GM19240 (cell line): ENCODE results near the gene KDM4C.
"Not testable (repeated sequence)": the region's sequence is repeated elsewhere in the genome, so short reads cannot be mapped to it uniquely, and the experiment has no call there.

ENCODE experiments used
- DNase-seq: peaks from one replicate; pipeline ENCODE4 v3.0.0; 2011; ENCODE audit warnings: low spot score; ENCODE audit not compliant: insufficient read length

Gene KDM4C

DNA sequence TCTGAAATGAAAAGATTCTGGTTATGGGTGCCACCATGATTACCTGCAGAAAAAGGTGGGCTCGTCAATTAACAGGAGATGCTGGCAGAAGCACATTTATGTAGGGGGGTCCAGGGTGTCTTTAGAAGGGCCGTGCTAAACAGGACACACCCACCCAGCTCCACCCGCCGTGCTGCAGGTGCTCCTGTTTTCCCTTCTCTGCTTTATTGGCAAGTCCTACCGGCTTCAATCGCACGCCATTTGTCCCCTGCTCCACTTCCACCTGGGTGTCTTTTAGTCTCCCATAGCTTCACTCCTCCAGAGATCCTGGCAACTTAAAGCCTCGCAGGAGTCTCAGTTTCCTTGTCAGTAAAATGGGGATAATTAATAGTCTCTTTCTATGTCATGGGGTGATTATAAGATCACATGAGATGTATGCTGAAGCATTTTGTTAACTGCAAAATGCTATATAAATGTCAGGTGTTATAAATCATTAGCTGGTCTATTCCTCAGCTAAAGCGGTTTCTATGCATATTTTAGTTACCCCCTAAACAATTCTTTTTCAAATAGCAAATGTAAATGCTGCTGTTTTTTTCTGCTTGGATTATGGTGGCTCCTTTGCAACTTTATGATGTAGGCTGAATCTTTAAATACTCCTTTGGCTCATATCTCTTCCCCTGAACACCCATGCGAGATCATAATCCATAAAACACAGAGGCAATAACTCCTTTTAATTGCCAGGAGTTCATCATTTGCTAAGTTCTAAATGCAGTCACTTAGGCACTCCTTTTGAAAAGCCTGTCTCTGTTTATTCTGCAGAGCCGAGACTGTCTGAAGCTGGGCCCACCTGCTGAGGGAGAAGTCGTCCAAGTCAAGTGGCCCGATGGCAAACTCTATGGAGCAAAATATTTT, 406.9 kb downstream of the KDM4C start:
- DNase-seq = no peak

DNA sequence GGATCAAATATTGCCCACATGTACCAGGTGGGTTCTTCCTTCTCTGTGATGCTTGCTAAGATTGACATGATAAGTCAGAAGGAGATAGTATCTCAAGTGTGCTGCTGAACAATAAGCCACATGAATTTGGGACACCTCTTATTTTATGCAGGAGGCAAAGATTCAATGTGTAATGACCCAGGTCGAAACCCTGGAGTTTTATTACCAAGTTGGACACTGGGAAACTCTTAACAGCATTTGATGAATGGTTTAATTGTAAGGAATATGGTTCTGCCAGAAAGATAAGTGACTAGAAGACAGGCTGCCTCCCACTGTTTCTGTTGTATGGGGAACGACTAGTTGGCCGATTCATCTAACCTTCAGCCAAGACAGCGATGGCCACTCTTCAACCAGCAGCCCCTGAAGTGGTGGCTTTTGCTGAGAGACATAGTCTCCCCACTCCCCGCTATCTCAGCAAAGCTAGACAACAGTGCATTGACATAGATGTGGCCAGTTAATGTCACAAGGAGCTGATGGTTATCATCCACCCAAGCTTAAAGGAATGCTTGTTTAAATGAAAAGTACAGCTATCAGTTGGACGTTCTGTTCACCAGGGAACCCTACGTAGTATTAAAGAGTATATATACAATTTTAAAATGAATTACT, 407.7 kb downstream of the KDM4C start:
- no peak for DNase-seq

DNA sequence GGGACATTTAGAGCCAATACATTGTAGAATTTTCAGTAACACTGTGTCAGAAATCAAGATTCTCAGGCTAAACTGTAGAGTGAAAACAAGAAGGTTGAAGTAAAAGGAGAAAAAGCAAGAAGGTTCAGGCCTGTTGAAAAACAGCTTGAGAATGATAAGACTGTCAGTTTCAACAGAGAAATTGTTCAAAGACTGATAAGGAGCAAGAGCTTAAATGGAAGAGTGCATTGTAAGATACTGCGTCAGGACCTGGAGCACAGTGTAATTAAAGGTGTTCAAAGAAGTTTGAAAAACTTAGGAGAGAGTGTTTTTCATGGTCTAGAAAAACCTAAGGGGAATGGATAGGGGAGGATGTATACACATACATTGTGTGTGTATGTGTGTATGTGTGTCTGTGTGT, 408.3 kb downstream of the KDM4C start:
- no peak for DNase-seq

DNA sequence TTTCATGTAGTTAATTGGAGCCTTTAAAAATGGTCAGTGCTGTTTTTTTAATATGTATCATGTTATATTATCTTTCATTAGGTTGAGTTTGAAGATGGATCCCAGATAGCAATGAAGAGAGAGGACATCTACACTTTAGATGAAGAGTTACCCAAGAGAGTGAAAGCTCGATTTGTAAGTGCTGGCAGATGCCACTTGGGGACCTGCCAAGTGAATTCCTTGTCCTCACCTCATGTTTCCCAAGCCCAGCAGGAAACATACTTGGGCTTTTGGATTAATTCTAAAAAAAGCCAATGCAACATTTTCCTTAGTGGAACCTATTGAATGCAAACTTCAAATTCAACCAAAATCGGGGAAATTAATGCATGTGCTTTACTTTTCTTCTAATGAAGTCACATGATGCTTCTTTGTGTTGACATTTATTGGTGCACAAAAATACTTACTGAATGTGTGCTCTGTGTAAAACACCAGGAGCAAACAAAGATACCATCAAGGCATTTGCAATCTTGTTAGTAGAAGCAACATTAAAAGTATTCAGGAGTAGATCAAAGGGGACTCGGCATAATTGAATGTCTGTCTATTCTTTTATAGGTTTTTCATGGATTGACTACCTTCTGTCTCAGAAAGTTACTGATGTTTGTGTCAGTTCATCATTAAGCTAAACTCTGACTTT, 412.1 kb downstream of the KDM4C start:
- DNase-seq = no peak

DNA sequence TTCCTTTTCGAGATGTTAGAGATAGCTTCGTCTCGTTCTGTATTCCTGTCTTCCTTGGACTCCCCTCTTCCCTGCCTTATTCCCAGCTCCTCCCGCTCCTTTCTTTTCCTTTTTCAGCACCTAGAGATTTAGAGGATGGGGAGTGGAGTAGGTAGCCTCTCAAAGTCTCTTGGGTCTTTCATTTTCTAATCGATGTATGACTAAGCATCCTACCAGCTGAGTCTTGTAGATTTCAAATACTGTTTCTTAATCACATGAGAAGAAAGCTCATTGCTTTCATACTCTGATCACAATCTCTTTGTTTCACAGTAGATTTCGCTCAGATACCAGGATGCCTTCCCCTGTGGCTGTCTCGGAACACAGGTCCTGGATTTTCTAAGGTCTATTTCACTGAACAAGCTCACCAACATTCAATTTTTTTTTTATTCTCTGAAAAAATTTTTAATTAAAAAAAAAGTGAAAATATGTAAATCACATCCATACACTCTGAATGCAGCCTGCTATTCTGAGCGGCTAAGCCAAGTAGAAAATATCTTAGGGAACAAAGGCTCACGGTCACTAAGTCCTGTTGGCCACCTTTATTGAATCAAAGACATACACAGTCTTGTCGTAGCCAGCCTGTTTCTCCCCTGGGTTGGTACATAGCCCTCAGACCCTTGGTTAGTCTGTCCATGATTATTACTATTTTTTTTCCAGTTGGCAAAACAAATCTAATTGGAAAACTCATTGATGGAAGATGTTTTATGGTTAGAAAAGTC, 413.8 kb downstream of the KDM4C start:
- no peak for DNase-seq

DNA sequence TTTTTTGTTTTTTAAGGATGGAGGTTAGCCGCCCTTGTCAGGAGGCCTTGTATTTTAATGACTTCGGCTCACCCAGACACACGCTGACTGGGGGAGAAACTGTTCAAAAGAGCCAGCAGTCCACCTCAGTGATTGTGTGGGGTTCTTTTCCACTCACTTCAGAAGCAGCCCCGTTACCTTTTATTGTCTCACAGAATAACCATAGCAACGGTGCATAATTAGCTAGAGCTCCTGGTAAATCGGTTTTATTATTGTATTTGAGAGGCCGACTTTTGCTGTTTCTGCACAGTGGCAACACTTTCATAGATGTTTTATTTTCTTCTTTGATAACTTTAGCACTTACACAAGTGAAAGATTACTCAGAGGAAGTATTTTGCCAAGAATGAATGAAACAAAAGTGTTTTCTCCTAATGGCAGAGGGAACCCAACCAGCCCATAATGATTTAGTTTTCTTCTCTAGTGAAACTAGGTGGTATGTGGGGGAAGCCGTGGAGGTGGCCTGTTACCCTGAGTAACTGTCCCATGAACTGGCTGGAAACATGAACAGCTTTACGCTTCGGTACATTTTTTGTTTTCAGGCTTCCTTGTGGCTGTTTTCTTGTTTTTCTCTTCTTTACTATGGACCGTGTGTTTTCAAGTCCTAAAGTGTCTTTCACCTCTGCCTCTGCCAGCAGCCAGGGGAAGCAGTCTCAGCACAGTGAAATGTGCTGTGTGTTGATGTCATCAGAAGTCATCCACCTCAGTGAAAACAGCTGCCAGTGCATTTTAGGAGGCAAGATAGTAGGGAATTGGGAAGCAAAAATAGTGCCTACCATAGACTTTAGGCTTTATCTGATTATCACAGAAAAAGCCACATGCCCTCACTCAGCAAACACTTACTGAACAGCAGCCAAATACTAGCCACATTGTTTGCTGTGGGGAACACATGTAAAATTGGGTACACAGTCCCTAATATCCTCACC, 414.7 kb downstream of the KDM4C start:
- DNase-seq = no peak

DNA sequence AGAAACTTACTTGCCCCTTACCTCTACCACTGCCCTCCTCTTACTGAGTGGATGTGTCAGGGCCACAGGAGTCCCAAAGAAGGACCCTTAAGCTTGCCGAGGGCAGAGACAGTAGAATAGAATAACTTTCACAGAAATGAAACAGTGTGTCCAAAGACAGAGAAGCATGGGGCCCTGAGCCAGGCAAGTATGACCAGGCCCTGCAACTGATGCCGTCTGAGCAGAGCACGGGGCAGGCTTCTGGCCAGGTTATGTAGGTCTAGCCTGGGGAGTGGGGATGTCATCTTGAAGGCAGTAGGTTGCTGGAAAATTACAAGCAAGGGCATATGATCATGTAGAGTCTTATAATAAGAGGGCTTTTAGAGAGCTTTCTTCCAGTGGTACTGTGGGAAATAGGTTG, 415.4 kb downstream of the KDM4C start:
- DNase-seq = no peak

DNA sequence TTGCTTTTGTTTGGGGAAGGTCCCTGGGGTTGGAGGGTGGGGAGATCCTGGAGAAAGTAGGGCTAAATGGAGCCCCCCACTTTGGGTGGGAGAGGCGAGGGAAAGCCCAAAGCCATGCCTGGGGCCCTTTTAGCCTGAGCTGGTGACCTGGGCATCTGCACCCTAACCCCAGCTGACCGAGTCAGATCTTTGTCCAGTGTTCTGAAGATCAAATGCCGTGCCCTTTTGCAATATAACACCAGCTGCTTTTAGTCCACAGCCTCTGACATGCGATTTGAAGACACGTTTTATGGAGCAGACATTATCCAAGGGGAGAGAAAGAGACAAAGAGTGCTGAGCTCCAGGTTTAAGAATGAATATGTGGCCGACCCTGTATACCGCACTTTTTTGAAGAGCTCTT, 416.5 kb downstream of the KDM4C start:
- DNase-seq = no peak

DNA sequence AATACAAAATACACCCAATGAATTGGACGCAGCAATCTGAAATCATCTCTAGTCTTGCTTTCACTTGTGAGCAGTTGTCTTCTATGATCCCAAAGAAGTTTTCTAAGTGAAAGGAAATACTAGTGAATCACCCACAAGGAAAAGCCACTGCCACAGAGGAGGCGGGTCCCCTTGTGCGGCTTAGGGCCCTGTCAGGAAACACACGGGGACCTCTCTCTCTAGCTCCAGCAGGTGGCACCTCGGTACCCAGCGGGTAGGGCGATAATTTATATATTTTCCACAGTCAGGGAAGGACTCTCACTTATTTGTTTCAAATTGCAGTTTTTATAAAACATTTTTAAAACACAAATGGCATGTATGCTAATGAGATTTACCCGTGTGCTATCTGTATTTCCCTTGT, 417.1 kb downstream of the KDM4C start:
- DNase-seq = no peak

DNA sequence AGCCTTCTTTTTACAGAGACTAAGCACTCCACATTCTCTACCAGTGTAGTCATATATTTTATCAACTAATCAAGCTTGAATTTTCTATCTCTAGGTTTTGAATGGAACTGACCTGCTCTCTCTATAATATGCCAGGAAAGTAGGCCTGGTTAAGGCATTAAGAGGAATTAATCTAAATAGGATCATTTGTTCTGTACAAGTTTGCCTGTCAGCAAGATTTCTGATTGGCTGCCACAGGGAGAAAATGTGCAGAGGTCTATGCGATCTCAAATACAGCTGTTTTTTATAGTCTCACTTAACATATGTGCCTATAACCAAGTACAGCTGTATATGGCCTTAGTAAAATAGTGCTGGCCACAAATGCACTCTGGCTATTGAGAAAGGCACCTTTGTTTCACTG, 418.8 kb downstream of the KDM4C start:
- no peak for DNase-seq

DNA sequence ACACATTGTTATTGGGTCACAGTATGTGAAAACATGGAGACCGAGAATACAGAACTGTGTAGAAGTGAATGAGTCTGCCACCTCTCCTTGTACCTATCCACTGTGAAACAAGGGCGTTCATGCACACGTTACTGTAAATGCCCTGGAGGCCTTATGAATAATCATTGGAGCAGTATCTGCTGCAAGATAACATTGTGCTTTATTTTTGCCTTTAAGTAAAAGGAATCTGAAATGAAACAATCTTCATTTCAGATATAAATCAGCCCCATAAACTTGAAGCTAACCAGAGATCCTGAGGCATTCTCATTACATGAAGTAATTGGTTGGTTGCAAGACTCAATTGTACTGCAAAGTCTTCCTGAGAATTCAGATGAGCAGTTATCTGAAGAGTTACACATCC, 419.6 kb downstream of the KDM4C start:
- no peak for DNase-seq

DNA sequence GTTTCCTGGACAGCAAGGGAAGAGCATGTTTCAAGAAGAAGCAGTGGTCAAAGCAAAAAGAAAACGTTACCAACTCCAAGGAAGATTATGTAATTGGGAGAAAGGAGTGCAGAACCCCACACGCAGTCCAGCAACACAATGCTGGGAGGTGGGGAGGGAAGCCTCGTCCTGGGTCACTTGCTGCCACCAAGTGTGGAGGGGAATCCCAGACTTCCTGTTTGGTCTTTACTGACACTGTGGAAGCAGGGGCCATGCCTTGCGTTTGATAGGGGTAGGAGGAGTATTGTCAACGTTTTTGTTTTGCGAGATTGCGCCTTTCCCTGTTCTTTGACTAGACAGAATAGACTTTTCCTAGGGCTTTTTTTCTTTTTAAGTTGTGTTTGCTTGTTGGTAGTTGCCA, 421.0 kb downstream of the KDM4C start:
- no peak for DNase-seq

DNA sequence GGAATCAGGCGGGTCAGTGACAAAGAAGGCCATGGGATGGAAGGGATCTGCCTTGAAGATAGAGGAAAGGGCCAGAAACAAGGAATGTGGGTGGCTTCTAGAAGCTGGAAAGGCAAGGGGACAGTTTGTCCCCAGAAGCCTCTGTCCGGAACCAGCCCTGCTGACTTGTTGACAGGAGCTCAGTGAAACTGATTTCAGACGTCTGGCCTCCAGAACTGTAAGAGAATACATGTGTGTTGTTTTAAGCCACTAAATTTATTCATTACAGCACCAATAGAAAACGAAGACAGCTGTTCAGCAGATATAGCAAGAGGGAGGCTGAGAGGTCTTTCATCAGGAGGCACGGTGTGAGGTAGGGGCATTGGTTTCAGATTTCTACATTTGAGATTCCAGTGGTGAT, 422.5 kb downstream of the KDM4C start:
- no peak for DNase-seq

DNA sequence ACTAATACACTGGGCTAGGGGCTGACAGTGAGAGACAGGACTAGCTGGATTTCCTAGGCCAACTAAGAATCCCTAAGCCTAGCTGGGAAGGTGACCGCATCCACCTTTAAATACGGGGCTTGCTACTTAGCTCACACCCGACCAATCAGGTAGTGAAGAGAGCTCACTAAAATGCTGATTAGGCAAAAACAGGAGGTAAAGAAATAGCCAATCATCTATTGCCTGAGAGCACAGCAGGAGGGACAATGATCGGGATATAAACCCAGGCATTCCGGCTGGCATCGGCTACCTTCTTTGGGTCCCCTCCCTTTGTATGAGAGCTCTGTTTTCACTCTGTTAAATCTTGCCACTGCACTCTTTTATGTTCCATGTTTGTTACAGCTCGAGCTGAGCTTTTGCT, 425.4 kb downstream of the KDM4C start:
- DNase-seq = not testable (repeated sequence)

DNA sequence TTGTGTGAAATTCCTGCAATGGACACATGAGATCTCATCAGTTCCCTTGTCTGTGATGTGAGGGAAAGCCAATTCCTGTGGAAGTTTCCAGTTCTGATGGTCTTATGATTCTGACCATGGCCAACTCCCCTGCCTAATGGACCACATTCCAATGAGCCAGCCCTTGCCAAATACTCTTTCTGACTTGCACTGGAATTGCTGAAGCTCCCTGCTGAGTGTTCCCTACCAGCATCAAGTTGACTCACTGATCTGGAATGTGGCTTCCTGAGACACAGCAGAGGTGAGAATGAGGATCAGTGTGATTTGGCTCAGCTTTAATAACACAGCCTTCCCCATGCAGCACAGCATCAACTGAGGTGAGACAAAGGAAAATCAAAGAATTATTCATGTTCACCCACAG, 427.8 kb downstream of the KDM4C start:
- no peak for DNase-seq

DNA sequence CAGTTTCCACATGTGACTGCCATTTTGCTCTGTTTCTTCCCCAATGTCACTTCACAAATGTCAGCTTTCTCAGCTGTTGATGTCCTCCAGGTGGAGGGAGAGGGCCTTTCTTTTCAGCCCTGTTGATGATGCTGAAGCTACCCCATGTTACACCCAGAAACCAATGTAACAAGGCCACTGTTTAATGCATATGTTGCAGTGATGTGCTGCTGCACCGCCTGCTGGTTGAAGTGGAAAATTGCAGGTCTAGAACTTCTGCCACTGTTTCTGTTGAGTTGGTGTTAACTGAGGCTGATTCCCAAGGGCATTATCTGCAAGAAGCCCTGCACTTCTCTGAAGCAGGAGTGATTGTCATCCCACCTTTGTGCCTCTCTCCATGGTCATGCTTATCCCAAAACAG, 428.4 kb downstream of the KDM4C start:
- no peak for DNase-seq

DNA sequence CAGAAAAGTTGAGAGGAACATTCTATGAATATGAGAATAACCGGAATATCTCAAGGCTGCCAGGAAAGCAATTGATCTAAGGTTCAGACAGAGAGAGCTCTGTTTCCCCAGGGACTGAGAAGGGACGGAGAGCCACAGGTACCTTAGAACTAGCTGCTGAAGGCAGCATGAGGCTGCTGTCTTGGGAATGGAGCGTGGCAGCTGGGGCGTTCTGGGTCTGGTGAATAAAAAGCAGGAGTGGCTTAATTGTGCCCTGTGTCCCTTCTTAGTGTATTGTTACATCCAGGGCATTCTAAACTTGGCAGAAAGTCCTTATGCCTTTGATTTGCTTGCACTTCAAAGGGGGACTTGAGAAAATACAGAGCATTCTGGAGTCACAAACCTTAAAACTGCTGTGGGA, 434.5 kb downstream of the KDM4C start:
- DNase-seq = no peak

DNA sequence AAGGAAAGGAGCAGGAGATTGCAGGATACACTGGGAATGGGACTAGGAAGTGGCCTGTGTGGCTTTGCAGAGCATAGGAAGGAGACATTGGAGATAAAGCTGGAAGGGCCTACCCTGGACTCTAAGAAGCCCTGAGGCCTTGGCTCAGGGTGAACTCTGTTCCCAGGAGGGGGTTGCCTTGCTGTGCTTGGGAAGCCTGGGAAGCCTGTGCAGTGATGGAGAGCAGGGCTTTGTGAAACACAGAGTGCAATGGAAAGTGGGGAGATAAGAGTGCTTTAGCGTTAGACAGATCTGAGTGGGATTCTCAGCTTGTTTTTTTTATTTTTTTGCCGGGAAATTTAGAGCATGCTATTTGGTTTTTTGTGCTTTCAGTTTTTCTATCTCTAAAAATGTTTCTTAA, 437.8 kb downstream of the KDM4C start:
- no peak for DNase-seq

DNA sequence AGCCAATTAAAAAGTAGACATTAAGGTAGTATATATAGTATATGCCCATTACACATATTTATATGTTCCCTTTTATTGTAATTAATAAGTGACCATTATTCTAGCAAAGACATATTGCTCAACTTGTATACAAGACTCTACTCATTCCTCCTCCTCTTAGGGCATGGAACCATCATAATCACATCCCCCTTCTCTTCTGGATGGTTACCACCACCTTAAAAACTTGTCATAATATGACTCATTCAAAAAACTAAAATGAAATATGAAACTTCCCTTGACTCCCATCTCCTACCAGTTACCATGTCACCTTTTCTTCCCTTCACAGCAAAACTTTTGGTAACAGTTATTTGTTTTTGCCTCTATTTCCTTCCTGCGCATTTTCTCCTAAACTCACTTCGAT, 438.7 kb downstream of the KDM4C start:
- DNase-seq = no peak

DNA sequence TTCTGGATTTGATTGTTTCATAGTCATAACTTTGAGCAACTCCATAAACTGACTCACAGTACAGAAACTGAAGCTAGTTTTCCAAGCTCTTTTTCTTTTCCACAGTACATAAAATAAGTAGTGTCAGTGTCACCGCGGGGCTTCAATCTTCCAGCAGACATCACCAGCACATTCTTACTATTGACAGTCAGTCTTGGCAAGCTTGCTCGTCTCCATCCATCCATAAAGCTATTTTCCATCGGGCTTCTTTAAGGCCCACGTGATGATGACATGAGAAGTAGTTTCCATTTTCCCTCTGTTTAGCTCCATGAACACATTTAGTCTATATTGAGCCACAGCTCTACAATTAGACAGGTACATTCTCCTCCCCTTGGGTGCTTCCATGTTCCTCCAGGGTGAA, 443.4 kb downstream of the KDM4C start:
- DNase-seq = no peak

DNA sequence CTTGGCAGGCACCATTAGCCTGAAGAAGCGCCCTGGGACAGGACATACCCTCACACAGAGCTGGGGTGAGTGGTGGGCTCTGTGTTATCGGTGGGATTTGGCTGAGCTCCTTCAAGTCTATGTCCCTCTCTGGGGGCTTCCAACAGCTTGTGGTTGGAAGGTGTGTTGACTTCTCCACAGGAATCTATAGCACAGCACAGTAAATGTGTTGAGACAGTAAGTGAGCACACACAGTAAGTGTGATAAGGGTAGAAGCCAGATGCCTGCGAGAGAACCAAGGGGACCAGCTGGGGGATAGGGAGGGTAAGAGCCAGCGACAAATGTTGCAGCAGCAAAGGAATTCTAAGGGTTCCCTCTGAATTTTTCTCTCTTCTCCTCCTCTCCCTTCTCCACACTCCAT, 448.0 kb downstream of the KDM4C start:
- no peak for DNase-seq
